UCSD-AML1 (cell line): Measurements from ENCODE around the gene ATP2C1.

Experiments used
- DNase-seq: peaks from one replicate; lab custom pipeline; 2025; ENCODE audit not compliant: unreplicated experiment; lab: John Stamatoyannopoulos, UW

Gene ATP2C1

GRCh38 chr3:130895690-130896488 lies 2.0 kb downstream of the ATP2C1 start:
- no peak for DNase-seq

DNA sequence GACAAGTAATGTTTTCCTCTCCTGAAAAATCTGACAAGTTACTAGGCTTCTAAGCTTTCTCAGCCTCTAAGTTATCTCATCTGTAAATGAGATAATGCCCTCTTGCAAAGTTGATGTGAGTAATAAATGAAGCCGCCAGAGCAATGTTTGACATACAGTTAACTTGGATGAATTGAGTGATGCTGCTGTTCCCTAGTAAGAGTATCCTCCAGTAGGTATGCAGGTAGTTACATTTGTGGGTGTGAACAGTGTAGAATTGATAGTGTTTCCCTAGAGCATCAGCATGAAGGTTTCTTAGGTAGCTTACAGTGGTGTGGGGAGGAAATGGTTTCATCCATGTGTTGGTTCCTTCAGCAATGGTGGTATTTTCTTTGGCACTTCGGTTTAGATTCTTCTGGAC lies 3.4 kb downstream of the ATP2C1 start:
- no peak for DNase-seq

DNA sequence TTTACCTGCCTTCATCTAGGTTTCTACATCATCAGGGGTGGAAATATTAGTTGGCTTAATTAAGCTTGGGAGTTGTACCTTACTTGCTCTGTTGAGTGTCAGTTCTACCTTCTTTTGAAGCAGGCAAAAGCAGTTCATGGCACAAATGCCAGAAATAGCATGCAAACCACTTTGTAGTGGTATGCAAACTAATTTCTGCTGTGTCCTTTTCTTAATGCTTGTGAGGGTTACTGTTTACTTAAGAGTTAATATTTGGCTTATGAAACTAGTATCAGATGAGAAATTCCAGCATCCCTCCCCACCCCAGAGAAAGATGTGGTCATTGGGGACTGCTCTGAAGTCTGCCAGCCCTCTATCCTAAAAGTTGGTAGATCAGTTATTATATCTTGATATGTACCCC lies 7.1 kb downstream of the ATP2C1 start:
- DNase-seq, result no peak

DNA sequence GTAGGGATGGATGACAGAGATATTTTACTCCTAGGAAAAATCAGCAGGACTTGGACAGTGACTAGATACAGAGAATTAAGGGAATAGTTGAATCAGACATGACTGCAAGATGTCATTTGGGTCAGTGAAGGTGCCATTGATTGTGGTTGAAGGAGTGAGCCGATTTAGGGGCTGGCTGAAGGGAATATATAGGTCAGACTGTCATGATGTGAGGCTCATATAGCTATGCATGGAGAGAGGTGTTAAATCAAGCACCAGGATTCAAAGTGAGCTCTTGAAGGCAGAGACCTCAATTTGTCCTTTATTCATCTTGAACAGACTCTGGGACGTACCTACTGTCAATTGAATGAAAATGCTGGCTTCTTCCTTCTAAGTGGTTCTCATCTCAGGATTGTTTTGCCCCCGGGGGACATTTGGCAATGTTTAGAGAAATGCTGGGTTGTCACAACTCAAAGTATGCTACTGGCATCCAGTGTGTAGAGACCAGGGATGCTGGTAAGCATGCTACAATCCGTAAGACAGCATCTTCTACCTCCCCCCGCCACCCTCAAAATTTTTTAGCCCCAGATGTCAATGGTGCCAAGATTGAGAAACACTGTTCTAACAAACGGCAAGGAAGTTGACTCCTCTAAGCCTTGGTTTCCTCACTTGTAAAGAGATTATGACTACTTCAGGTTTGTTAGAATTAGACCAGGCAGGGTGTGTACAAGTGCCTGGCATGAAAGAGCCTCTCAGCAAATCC lies 7.8 kb downstream of the ATP2C1 start:
- no peak for DNase-seq

GRCh38 chr3:130903412-130903908 lies 9.6 kb downstream of the ATP2C1 start:
- no peak for DNase-seq

- DNase-seq, result no peak
These were observed 10.6 kb downstream of the ATP2C1 start for GRCh38 chr3:130904491-130904890.

DNA sequence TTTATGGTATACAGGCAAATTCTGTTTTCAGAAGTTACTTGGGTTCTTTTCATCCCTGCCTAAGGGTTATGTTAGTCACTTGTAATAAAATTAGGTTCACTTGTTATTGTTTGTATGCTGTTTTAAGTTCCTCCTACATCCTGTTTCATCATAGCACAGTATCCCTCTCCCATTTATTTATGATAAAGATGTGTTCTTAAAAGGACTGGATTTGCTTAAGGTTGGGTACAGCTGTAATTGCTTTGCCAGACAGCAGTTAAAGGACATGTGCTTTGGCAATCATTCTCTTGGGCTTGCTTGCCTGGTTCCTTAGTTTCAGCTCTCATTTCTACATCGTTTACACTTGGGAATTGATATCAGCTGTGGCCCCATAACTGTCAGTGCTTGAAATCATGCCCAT lies 11.7 kb downstream of the ATP2C1 start:
- no peak for DNase-seq

- no peak for DNase-seq
These were observed 12.6 kb downstream of the ATP2C1 start for GRCh38 chr3:130906374-130906995.

GRCh38 chr3:130907500-130907899 lies 13.6 kb downstream of the ATP2C1 start:
- no peak for DNase-seq

DNA sequence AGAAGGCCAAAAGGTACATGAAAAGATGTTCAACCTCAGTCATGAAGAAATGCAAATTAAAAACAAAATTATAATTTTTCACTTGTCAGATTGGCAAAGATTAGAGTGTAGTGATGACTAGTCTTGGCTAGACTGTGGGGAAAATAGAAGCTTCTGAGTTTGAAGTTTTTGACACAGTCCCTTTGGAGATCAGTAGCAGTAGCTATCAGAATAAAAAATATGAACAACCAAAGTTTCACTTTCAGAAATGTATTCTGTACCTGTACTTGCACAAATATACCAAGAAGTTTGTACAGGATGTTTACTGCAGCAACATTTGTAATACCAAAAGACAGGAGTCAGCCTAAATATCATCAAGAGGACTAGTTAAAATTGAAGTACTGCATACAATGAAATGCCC lies 14.1 kb downstream of the ATP2C1 start:
- no peak for DNase-seq

DNA sequence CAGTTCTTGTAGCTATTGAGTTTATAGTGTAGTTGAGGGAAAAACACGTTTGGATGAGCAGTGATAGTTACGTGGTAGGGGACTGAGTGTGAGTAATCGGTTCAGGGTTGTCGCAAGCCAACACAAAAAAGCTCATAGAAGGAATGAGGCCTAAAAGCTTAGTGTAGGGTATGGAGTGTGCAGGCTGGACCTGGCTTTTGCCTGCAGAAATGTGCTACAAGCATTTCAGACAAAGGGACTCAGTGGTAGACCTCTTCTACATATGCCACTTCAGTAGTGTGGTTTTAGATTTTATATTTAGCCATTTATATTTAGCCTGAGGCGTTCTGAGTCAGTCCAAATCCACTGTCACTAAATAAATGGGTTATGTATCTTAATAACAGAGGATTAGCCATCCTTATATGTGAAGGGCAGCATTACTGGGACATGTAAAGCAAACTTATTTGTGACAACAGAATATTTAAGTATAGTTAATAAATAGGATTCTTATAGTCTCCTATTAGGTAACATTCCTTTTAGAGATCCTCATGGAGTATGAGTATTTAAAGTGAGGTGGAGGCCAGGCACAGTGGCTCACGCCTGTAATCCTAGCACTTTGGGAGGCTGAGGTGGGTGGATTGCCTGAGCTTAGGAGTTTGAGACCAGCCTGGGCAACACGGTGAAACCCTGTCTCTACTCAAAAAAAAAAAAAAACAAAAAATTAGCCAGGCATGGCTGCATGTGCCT lies 21.8 kb downstream of the ATP2C1 start:
- no peak for DNase-seq

DNA sequence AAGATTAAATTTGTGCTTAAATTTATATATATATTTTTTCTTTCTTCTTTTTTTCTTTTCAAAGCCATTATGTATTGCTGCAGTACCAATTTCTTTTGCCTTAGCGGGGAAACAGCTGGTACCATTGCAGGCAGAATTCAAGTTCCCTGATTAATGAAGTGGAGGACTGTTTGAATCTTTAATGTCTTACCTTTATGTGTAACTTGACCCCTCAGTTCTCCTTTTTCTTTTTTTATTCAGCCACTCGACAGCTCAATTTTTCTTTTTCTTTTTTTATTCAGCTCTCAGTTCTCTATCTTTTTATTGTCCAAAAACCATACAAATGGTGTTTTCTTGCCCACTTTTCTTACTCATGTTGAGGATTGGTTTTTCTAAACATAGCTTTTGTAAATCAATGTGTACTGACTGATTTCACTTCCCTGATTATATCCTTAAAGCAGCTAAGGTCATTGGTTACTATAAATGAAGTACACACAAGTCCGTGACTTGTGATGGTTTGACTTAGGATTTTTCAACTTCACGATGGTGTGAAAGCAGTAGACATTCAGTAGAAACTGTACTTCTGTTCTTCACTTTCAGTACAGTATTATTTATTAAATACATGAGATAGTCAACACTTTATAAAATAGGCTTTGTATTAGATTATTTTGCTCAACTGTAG lies 22.8 kb downstream of the ATP2C1 start:
- DNase-seq, result no peak

DNA sequence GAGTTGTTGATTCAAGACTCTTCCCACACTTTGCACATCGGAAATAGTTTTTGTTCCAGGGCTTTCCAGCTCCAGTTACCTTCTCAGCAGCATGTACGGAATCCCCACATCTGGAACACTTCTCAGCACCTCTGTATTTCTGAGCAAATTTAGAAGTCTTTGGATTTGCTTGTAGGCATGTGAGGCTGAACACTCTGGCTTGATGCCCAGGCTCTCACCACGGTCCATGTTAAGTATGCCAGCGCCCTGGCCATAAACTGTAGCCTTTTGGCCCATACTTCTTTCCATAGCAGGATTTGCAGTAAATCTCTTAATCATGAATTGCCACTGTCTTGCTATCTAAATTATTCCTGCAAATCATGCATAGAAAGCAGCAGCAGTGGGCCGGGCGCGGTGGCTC lies 24.4 kb downstream of the ATP2C1 start:
- no peak for DNase-seq

DNA sequence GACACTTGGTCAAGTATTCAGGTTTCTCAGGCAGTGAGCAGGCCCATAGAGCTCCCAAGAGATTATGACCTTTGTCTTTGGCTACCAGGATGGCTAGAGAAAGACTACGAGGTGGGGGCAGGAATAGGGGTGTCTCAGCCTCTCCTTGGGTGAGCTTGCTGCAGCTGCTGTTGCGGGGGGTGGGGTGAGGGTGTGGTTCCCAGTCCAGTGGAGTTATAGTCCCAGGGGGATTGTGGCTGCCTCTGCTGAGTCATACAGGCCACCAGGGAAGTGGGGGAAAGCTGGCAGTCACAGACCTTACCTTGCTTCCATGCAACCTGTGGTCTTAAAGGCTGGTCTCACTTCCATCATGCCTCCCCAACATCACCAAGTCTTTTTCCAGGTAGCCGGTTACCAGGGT lies 31.7 kb downstream of the ATP2C1 start:
- no peak for DNase-seq

DNA sequence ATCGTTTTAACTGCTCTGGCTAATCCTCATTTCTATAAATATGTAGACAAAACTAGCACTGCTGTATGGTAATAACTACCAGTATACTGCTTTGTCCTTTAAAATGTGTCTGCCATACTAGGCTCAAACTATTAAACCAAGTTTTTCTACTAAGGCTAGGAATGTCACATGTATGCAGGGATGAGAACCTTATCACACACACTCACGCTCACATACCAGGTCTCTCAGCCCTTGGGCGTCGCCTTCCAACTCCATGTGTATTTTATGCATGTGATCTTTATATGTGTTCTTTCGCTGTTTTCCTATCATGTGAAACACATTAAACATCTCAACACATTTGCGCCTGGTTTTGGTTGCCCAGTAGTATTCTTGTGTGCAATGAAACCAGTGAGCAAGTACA lies 32.6 kb downstream of the ATP2C1 start:
- no peak for DNase-seq

DNA sequence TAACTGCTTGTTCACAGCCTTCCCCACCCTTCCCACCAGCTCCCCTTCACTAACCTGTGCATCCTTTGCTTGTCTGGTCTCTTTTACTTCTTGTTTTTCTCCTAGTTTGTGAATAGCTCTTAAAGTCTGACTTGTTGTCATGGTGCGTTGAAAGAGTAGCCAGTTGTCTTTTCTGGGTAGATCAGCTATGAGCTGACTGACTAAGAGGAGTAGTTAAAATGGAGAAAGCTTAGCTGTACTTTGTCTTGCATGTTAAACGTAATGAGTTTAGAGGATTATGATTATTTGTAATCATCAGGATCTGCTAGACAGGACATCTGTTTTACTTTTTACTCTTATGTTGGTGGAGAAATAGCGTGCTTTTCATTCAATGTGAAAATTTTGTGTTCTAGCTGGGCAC lies 35.9 kb downstream of the ATP2C1 start:
- no peak for DNase-seq

DNA sequence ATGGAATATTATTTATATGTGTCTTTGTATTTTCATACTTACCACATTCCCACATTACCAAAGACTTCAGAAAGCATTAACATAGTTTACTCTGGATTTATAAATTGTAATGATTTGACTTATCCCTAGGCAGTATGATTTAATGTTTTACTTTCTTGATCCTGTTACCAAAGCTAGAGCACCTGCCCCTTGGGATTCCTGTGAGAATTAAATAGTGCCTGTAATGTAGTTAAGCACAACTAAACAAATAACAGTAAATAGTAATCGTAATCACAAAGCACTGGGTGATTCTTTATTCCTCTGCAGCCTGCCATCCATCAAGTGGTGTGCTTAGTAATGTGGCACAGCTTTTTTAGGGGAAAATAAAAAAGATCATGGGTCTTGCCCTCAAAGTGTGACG lies 39.1 kb downstream of the ATP2C1 start:
- DNase-seq, result no peak

- no peak for DNase-seq
These were observed 40.0 kb downstream of the ATP2C1 start for GRCh38 chr3:130933801-130934345.

- no peak for DNase-seq
These were observed 40.7 kb downstream of the ATP2C1 start for GRCh38 chr3:130934442-130935089.
